ENCODE data around the gene MSH4. TPM values are rescaled to one million over a fixed set of nuclear protein-coding genes. Genes with fewer than 3 reads are reported as not detected.
A peak's percentile ranks its signal among the peaks of the same experiment; 100 is the strongest.

Gene MSH4
- total and polyA plus RNA-seq, 3 donors from 2014 or later = 4.6 to 8.2 (median 5.5) TPM

DNA sequence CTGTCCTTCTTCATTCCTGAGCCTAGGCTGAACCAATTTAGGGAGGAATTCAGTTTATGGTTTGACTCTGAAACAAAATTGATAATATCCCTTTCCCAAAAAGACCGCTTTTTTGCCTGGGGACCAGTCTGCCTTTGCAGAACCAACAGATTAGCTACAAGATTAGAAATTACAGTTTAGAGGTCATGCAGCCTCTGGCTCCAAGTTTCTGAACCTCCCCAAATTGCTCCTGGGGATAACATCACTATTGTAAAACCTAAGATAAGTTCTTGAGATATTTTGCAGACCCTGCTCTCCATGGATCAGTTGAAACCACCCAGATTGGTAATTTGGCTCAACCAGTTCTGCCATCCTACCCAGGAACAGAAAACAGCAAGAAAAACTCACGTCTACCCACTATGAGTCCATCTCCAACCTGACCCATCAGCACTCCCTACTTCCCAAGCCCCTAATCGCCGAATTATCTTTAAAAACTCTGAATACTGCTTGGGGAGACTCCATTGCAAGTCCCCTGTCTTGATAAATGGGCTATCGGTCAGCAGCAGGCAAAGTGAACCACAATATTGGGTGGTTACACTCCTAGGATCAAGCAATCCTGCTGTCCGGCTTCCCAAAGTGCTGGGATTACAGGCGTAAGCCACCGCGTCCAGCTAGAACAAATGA lies 11.2 kb upstream of the MSH4 start:
- Histone ChIP-seq H3K36me3 (ENCODE audit: low read depth, missing control alignments) (no peaks in the 10 kb centered on the region), H3K27ac (peak overlapping the region; percentile 82 to 84), H3K4me1 (peaks cover 20% of the 10 kb centered on the region), H3K27me3 (no peaks in the 10 kb centered on the region), H3K4me3 (peak overlapping the region; percentile 80 to 85), H3K9me3 (no peaks in the 10 kb centered on the region)
- intact Hi-C loops (cut with DNase I; ENCODE audit: low total_unique reads) = no loop called here
- 8 to 10% methylated on average over 7 to 9 of the region's 9 CpGs for WGBS, 2 donors
- DNase-seq = no peak
- TF ChIP-seq POLR2A (IDR thresholded peaks at IDR 0.05) = no peak
- TF ChIP-seq, protein P1, sequence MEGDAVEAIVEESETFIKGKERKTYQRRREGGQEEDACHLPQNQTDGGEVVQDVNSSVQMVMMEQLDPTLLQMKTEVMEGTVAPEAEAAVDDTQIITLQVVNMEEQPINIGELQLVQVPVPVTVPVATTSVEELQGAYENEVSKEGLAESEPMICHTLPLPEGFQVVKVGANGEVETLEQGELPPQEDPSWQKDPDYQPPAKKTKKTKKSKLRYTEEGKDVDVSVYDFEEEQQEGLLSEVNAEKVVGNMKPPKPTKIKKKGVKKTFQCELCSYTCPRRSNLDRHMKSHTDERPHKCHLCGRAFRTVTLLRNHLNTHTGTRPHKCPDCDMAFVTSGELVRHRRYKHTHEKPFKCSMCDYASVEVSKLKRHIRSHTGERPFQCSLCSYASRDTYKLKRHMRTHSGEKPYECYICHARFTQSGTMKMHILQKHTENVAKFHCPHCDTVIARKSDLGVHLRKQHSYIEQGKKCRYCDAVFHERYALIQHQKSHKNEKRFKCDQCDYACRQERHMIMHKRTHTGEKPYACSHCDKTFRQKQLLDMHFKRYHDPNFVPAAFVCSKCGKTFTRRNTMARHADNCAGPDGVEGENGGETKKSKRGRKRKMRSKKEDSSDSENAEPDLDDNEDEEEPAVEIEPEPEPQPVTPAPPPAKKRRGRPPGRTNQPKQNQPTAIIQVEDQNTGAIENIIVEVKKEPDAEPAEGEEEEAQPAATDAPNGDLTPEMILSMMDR (IDR thresholded peaks at IDR 0.05) = no peak

DNA sequence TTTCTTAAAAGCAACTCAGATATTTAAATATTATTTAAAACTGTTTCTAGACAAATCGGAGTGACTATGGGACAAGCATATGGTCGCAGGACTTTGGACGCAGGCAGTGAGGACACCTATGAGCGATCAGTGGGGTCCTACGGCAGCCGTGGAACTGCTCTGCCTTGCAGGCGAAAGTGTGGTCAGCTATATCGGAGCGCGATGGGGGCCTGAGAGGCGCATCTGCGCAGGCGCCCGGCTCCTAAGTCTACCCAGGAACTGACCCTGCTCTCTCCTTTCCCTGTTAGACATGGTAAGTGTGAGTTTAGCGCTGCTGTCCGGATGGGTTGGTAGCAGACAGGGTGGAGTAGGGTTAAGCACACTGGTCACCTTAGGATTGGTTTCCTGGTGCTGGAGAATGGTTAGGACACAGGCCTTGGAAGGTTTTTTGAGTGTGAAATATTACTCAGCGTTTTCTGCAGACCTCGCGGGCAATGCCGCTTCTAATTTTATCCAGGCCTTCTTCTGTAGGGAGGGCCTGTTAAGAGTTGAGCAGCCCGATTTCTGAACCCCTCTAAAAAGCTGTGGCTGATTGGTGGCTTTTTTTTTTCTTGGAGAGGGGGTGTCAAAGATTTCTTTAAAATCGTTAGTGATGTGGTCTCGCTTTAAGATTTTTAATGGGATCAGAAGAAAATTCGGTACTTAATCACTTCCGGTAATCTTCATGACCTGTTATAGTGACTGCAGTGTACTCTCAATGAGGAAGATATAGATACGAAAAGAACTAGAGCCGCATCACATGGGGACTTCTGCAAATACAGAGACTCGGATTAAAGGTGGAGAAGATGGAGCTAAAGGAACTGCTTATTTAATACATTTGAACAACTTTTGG lies 10.5 kb upstream of the MSH4 start, which contains the start of gene RABGGTB:
Gene RABGGTB (plus strand): TSS at position 274 of the 871 bp plus-strand sequence. CDS start 16 bp downstream, at position 290.
- peak; percentile 98 for DNase-seq
- no peaks in the 10 kb centered on the region for H3K36me3 ChIP-seq (ENCODE audit: low read depth, missing control alignments)
- WGBS, 2 donors = 0% methylated on average over 17 to 28 of the region's 28 CpGs
- peak within 1 kb of the TSS; percentile 82 to 84 for H3K27ac ChIP-seq
- H3K4me1 ChIP-seq = peaks cover 20% of the 10 kb centered on the region
- peak within 1 kb of the TSS; percentile 80 to 85 for H3K4me3 ChIP-seq
- H3K9me3 ChIP-seq = no peaks in the 10 kb centered on the region
- no peaks in the 10 kb centered on the region for H3K27me3 ChIP-seq
- TF ChIP-seq, protein P1 (IDR thresholded peaks at IDR 0.05) = no peak
- TF ChIP-seq POLR2A (IDR thresholded peaks at IDR 0.05) = peak; percentile 38
- intact Hi-C loops (cut with DNase I; ENCODE audit: low total_unique reads) = no loop called here

DNA sequence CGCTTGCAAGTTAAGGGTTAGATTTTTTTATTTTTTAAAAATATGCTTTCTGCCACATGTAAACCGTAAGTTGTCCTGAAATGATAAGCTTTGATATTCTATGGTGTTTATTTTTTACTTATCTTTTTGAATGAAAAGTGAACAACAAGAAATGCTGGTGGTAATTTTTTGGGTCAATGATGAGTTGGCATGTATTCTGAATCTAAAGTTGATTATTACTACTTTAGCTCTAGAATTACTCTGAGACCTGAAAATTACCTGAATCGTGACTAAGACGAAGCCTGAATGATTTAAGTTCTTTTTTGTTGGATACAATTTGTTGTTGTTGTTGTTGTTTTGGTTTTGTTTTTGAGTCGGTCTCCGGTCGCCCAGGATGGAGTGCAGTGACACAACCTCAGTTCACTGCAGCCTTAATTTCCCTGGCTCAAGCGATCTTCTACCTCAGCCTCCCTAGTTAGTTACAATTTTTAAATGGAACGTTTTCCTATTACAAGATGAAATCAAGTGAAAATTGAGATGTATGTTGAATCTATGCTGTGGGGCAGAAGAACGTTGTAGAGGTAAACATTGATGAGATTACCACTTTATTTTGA lies 9.7 kb upstream of the MSH4 start:
- H3K27me3 ChIP-seq = no peaks in the 10 kb centered on the region
- TF ChIP-seq POLR2A (IDR thresholded peaks at IDR 0.05) = no peak
- TF ChIP-seq, protein P1 (IDR thresholded peaks at IDR 0.05) = no peak
- H3K9me3 ChIP-seq = no peaks in the 10 kb centered on the region
- peak overlapping the region; percentile 82 to 84 for H3K27ac ChIP-seq
- intact Hi-C loops (cut with DNase I; ENCODE audit: low total_unique reads) = no loop called here
- H3K4me1 ChIP-seq = peaks cover 20% of the 10 kb centered on the region
- peak overlapping the region; percentile 80 to 85 for H3K4me3 ChIP-seq
- 1 to 2% methylated on average over 10 of the region's 10 CpGs for WGBS, 2 donors
- no peak for DNase-seq
- no peaks in the 10 kb centered on the region for H3K36me3 ChIP-seq (ENCODE audit: low read depth, missing control alignments)

DNA sequence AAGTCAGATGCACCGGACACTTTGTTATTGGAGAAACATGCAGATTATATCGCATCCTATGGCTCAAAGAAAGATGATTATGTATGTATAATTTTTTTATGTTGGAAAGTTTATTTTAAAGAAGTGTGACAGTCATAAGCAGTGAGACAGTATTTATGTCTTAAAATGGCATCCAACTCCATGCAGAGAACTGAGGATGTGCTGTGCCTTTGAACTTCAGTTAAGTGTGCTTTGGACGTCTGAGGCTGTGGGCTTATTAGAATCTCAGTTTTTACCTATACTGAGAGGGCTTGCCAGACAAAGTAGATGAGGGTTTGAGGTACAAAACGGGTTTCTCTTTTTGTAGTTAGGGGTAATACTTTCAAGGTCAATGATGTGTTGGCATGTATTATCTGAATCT lies 9.2 kb upstream of the MSH4 start:
- no peaks in the 10 kb centered on the region for H3K27me3 ChIP-seq
- H3K36me3 ChIP-seq (ENCODE audit: low read depth, missing control alignments) = no peaks in the 10 kb centered on the region
- peaks cover 20% of the 10 kb centered on the region for H3K4me1 ChIP-seq
- intact Hi-C loops (cut with DNase I; ENCODE audit: low total_unique reads) = no loop called here
- 5 to 11% methylated on average over 4 of the region's 4 CpGs for WGBS, 2 donors
- H3K27ac ChIP-seq = no peak overlapping the region
- no peak for TF ChIP-seq POLR2A (IDR thresholded peaks at IDR 0.05)
- TF ChIP-seq, protein P1 (IDR thresholded peaks at IDR 0.05) = no peak
- no peaks in the 10 kb centered on the region for H3K9me3 ChIP-seq
- peak overlapping the region; percentile 80 to 85 for H3K4me3 ChIP-seq
- no peak for DNase-seq

All from testis (tissue), 3 donors.